Superior temporal gyrus (tissue), 1 donor: ENCODE data around the gene EPHA4.

Experiments used
- DNase-seq: peaks from one replicate; pipeline ENCODE4 v3.0.0-alpha.2; 2016; ENCODE audit errors: extremely low spot score

EPHA4 gene

DNA sequence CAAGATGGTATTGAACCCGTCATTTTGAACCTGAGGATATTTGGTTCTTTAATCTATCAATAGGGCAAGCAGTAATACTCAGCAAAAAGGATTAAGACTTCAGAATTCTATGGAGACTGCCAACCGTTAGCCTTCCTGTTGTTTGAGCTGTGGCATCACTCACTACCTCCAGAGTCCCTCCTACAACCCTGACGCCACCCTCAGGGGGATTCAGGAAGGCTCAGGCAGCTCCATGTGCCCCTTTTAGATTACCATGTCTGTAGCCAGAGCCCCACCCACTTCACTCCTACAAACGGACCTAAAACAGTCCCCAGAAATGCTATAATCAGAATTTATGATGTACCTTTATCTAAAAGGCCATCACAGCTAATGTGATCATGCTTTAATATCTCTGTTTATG lies 172.9 kb downstream of the EPHA4 start:
- no peak for DNase-seq

DNA sequence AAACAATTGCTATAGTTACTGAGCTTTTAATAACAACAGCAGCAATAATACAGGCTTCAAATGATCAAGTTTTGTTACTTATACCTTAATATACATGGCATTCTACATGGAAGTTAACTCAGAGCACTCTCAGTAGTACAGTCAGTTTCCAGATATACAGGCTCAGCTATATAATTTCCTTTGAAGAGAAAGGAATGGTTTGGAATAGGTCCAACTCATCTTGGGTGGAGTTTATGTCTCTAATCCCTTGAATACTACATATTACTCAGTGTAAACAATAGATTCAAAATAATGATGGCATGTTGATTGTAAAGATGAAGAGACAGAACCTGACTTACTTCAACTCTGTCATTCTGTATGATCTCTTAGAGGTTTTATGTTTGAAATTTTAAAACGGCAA lies 174.9 kb downstream of the EPHA4 start:
- no peak for DNase-seq

DNA sequence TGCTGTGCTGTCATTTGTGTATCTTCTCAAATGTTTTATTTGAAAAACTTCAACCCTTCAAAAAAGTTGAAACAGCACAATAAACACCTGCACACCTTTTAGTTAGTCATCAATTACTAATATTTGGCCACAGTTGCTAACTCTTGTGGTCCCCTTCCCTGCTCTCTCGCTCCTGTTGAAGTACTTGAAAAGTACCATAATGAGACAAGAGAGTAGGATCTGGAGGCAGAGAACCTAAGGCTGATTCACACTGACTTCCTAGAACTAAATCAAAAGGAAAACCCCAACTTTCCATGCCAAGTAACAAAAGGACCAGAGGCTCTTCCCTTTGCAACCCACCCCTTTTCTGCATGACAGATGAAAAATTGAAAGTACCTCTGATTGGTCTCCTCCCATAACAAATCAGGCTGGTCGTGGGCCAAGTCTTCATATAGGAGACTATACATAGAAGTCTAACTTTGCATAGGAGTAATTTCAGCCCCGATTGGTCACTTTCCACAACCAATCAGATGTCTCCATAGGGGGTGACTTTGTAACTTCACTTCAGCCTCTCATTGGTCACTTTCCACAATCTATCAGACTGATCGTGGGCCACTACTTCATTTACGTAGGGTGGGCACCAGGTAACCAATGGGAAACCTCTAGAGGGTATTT lies 179.7 kb downstream of the EPHA4 start:
- DNase-seq, result no peak

DNA sequence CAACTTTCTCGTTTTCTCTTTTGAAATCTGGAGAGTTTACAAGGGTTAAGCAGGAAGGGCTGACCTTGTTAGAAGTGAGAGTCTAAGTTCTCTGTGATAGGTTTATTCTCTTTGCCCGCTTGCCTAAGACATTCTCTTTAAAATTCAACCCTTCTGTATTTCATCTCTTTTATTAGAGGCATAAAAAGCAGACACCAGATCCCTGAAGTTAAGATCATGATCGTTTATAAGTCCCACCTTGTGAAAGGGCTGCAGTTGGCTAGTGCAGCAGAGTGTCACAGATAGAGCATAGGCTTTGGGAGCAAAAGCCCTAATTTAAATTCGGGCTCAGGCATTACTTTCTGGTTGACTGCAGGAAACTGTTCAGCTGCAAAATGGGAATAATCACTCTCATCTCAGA lies 181.2 kb downstream of the EPHA4 start:
- DNase-seq, result no peak

DNA sequence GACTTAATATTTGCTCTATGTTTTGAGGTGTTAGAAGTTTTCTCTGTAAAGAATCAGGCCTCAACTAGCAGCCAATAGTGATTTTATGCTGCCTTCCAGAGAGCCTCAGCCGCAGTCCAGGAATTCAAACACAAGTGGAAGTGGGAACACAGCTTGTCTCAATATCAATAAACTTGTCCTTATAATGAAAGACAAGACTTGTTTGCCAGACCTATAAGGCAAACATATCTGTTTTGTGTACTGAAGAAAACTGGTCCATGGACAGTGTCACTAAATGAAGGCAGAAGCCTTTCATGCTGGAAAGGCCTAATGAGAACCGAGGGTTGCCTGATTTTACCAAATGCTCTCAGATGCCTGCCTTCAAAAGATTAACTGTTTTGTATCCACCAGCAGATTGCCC lies 182.2 kb downstream of the EPHA4 start:
- DNase-seq, result no peak

- DNase-seq, result no peak
Measured at GRCh38 chr2:221389421-221389820, 182.7 kb downstream of the EPHA4 start.

- DNase-seq, result no peak
Measured at GRCh38 chr2:221388891-221389290, 183.2 kb downstream of the EPHA4 start.

- DNase-seq, result no peak
Measured at GRCh38 chr2:221385716-221386115, 186.4 kb downstream of the EPHA4 start.

GRCh38 chr2:221381928-221382488 lies 190.1 kb downstream of the EPHA4 start:
- DNase-seq, result no peak

- DNase-seq, result no peak
Measured at GRCh38 chr2:221380686-221381085, 191.4 kb downstream of the EPHA4 start.

- DNase-seq, result no peak
Measured at GRCh38 chr2:221380062-221380461, 192.0 kb downstream of the EPHA4 start.

DNA sequence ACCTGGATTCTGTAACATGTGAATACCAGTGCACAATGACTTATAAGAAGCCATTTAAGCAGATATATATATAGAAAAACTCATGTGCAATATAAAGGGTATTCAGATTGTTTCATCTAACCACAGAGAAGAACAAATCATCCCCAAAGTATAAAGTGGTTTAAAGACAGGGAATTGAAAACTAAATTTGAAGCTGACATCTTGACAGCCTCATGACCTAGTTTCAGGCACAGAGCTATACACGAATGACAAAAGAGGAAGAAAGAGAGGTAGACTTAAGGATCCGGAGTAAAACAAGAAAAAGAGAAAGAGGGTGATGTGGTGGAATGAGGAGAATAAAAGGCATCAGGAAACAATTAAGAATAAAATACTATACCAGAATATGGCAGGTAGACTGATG lies 194.5 kb downstream of the EPHA4 start:
- no peak for DNase-seq

GRCh38 chr2:221377066-221377465 lies 195.0 kb downstream of the EPHA4 start:
- no peak for DNase-seq

- no peak for DNase-seq
Measured at GRCh38 chr2:221374234-221374633, 197.9 kb downstream of the EPHA4 start.

DNA sequence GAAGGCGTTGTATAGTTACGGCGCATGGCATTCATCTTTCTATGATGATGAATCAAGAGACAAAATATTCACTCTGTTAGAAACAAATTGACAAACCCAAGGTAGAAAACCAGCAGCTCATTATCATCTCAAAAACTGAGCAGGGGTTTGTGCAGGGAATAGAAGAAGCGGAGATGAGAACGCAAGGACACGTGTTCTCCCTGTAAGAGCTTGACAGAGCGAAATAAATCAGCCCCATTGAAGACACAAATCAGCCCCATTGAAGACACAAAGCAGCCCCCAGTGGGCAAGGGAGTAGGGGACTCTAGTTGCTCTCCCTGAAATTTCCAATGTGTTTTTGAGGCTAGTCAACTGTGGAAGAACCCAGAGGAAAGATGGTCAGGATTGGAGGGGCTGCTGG lies 199.2 kb downstream of the EPHA4 start:
- DNase-seq, result no peak

DNA sequence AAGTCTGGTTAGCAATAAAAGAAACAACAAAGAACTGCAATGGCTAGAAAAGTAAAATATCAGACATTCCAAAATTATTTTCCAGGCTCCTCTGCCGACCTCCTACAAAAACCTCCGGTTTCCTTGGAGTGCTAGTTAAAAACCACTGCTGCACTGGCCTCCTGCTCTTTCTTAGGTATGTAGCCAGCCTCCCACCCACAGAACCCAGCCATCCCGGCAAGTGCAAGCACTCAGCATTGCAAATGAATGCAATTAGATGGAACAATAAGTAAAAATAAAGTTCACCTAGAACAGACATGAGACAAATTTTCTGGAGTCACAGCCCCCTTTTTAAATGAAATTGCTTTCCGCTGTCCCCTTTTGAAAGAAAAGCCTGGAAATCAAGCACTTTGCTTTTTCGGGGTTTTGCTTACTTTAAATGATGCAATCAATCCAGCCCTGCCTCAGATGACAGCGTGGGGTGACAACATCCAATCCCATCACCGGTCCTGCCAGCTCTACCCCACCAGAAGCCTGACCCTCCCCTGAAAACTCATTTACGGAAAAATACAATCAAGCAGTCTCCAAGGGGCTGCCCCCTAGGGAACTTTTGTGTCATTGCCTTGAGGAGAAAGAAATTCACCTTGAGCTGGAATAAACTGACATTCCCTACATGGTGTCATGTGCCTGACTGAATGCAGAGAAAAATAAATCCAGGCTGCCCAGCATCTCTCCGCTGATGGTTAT lies 199.8 kb downstream of the EPHA4 start:
- DNase-seq, result no peak

DNA sequence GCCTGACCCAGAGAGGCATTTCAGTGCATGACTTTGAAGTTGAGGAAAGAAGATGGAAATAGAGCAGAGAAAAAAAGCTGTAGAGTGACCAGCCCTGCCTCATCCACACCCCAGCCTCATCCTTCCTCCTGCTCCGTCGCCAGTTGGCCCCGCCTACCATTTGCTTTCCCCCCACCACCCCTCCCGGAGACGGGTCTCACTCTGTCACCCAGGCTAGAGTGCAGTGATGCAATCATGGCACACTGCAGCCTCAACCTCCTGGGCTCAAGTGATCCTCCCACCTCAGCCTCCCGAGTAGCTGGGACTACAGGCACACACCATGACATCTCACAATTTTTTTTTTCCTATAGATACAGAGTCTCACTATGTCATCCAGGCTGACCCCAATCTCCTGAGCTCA lies 200.8 kb downstream of the EPHA4 start:
- no peak for DNase-seq

- no peak for DNase-seq
Measured at GRCh38 chr2:221370857-221371211, 201.3 kb downstream of the EPHA4 start.

DNA sequence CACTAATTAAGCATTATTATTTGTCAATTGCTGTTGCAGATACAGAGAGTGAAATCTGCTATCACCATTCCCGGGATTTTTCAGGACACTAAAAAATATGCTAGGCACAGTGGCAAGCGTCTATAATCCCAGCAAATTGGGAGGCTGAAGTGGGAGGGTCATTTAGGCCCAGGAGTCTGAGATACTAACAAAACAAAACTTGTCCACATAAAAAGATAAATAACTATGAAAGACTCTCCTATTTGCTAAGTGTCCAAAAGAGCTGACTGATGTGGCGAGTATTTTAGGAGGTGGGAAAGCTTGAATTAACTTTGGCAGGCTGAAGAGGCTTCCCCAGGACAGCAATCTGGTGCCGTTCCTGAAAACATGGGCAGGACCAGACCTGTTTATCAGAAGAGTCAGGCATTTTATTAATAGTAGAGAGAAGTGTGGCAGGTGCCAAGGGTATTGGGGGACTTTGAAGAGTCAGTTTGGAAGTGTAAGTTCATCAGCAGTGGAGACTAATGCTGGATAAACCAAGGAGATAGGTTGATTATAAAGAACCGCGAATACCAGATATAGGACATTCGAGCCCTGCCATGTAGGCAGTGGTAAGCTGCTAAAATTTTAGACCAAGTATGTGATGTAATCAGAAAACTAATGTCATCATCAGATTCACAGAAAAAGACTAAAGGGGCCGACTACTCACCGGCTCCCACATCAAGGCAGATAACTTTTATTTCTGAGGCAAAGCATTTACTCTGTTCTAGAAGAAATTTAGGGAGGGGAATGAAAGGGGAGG lies 201.8 kb downstream of the EPHA4 start:
- DNase-seq, result no peak
